Naive thymus-derived CD4-positive, alpha-beta T cell (primary cell): ENCODE data around the gene DHCR24. TPM values are rescaled to one million over a fixed set of nuclear protein-coding genes. Genes with fewer than 3 reads are reported as not detected.

Source experiments
- ATAC-seq: fragments of 150-1000 bp; cut with Tn5 transposase; 2 replicates; pipeline ENCODE4 v1.10.0; 2021; ENCODE audit warnings: mild to moderate bottlenecking, moderate library complexity
- CTCF ChIA-PET: fragments of 350-600 bp; sonication (Branson Sonifier 250); formaldehyde crosslinking; loops from one replicate; lab custom pipeline; 2021; ENCODE audit warnings: antibody characterized with exemption; lab: Charles Lee
- POLR2A ChIA-PET: fragments of 350-600 bp; sonication (Branson Sonifier 250); formaldehyde crosslinking; loops from one replicate; lab custom pipeline; 2021; ENCODE audit warnings: antibody characterized with exemption, inconsistent platforms; lab: Charles Lee
- DNase-seq, 9 donors: peaks; one replicate each; pipeline versions ENCODE4 v3.0.0 to v3.0.0-alpha.2; 2020 to 2022; ENCODE audit warnings: mixed read lengths in 1 of 9
- H3K27ac ChIP-seq: one replicate; pipeline ENCODE4 v1.7.0; 2013; ENCODE audit warnings: mild to moderate bottlenecking, low read depth, low read length, moderate library complexity
- H3K27me3 ChIP-seq, 2 donors: one replicate each; pipeline ENCODE4 v1.7.0; 2013; ENCODE audit warnings: low read length in 2 of 2, mild to moderate bottlenecking in 2 of 2, moderate library complexity in 2 of 2; ENCODE audit not compliant: control insufficient read depth in 2 of 2, insufficient read depth in 2 of 2
- H3K36me3 ChIP-seq, 3 experiments: 1 replicate in 2 of 3; 2 replicates in 1 of 3; pipeline ENCODE4 v1.7.0; 2013; ENCODE audit warnings: low read length in 3 of 3, mild to moderate bottlenecking in 3 of 3, moderate library complexity in 1 of 3; ENCODE audit not compliant: insufficient read depth in 3 of 3, control insufficient read depth in 2 of 3
- H3K4me1 ChIP-seq, 2 donors: one replicate each; pipeline ENCODE4 v1.7.0; 2013; ENCODE audit warnings: low read length in 2 of 2, mild to moderate bottlenecking in 2 of 2, moderate library complexity in 1 of 2; ENCODE audit not compliant: control insufficient read depth in 2 of 2, insufficient read depth in 2 of 2
- H3K4me3 ChIP-seq: 2 replicates; pipeline ENCODE4 v1.7.0; 2013; ENCODE audit warnings: mild to moderate bottlenecking, low read length
- H3K9me3 ChIP-seq, 3 experiments: 1 replicate in 2 of 3; 2 replicates in 1 of 3; pipeline ENCODE4 v1.7.0; 2013; ENCODE audit warnings: low read length in 3 of 3; ENCODE audit not compliant: control insufficient read depth in 2 of 3
- H3K27ac Mint-ChIP-seq, 9 donors: one replicate each; pipeline ENCODE4 v1.8.0; 2020 to 2022; ENCODE audit warnings: mixed read lengths in 9 of 9, mild to moderate bottlenecking in 8 of 9, moderate library complexity in 5 of 9, inconsistent platforms in 2 of 9
- H3K27me3 Mint-ChIP-seq, 5 donors: one replicate each; pipeline ENCODE4 v1.8.0; 2021 to 2022; ENCODE audit warnings: mixed read lengths in 5 of 5, mild to moderate bottlenecking in 1 of 5
- H3K36me3 Mint-ChIP-seq, 5 donors: one replicate each; pipeline ENCODE4 v1.8.0; 2020 to 2022; ENCODE audit warnings: mixed read lengths in 5 of 5, mild to moderate bottlenecking in 3 of 5, inconsistent platforms in 1 of 5
- H3K4me1 Mint-ChIP-seq, 7 donors: one replicate each; pipeline ENCODE4 v1.8.0; 2020 to 2022; ENCODE audit warnings: mixed read lengths in 7 of 7, mild to moderate bottlenecking in 3 of 7, inconsistent platforms in 1 of 7
- H3K4me3 Mint-ChIP-seq, 10 donors: one replicate each; pipeline ENCODE4 v1.8.0; 2020 to 2022; ENCODE audit warnings: mild to moderate bottlenecking in 10 of 10, mixed read lengths in 10 of 10, moderate library complexity in 6 of 10, inconsistent platforms in 2 of 10
- H3K9me3 Mint-ChIP-seq, 11 donors: one replicate each; pipeline ENCODE4 v1.8.0; 2020 to 2022; ENCODE audit warnings: mixed read lengths in 11 of 11, mild to moderate bottlenecking in 4 of 11, inconsistent platforms in 1 of 11, moderate library complexity in 1 of 11
- intact Hi-C, 2 donors: fragments of 100-400 bp; cut with micrococcal nuclease; formaldehyde crosslinking; loops; one replicate each; pipeline ENCODE4 v1.15.1; 2023
- polyA plus RNA-seq, 2 donors: library from polyadenylated mRNA; unstranded; fragments of 300-500 nt; fragmentation: Illumina TruSeq; gene quantifications; one replicate each; pipeline ENCODE4 v1.2.3, GENCODE V29; 2021
- total RNA-seq, 6 experiments: library from RNA in 5 of 6; stranded (reverse) in 5 of 6; gene quantifications; 1 replicate in 5 of 6; 2 replicates in 1 of 6; pipeline ENCODE4 v1.2.3 and lab custom pipeline; 2021 to 2026

The DHCR24 gene
- total and polyA plus RNA-seq, 7 experiments from 2014 or later: 2.7 to 103 (median 8.3) TPM

DNA sequence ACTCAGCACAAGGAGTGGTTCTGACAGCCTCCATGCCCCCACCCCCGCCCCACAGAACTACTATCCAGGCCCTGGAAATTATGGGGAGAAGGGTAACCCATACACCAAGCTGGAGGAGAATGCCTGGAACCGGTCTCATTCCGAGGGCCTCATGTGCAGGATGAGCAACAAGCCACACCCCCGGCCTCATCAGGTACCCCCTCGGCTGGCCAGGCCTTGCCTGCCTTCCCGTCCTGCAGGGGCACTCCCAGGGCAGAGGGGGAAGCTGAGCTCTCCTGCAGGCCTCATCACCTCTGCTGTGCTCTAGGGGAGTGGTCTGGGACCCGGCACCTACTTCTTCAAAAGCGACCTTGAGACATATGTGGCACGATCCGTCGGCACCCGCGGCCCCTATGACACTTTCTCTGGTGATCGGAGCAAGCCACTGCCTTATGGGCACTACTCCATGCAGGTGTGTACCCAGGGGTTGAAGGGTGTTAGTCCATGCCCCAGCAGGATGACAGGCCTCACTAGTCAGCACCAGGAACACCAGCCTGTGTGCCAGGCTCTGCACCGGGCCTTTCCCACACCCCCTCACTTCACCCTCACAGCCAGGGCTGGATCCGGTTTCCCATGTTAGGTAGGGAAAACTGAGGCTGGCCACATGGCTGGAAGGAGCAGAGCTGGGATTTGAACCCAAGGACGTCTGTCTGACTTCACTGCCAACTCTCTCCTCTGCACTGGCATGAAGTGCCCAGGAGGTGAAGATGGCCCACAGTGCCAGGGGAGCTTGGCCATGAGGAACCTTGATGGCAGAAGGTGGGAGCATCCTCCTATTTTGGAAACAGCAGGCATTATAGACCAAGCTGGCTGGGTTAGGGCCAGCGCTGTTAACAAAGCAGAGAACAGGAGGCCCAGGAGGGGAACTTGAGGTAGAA is 75.0 kb downstream of the DHCR24 start:
- ATAC-seq (no peak), DNase-seq (no peak)
- Histone ChIP-seq H3K27ac (no peak overlapping the region), H3K4me1 (peaks cover 0 to 10% of the 10 kb centered on the region in 2 donors), H3K4me3 (no peak overlapping the region), H3K27me3 (no peaks in the 10 kb centered on the region), H3K36me3 (no peaks in the 10 kb centered on the region), H3K9me3 (no peaks in the 10 kb centered on the region)
- POLR2A ChIA-PET: no interaction called here
- CTCF ChIA-PET: interaction anchor here (0.6 to 0.9 kb wide), 6 partner anchors 10 to 950 kb away, joined by 3 to 4 read pairs (median 3); no protein-coding TSS in a partner anchor
- Mint-ChIP-seq H3K27me3 (no peaks in the 10 kb centered on the region), H3K4me3 (no peak overlapping the region), H3K9me3 (peaks cover 0 to 2% (median 0%) of the 10 kb centered on the region in 11 donors), H3K27ac (no peak overlapping the region), H3K4me1 (peaks cover 0 to 22% (median 7%) of the 10 kb centered on the region in 7 donors), H3K36me3 (no peaks in the 10 kb centered on the region)
- intact Hi-C loops: no loop called here

DNA sequence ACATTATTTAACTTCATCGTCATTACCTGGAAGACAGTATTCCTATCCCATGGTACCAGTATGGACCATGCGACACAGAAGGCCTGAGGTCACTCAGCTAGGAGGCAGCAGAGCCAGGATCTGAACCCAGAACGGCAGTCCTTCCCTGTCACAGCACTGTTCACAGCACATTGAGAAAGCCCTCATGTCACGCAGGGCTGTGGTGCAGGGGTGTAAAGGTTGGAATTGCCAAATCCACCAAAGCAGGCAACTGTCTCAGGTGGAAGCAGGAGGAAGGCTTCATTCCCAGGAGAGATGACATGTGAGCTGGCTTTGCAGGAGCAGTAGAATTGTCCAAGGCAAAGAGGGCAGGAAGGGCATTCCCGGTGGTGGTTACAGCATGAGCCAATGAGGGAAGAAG is 75.9 kb downstream of the DHCR24 start:
- H3K4me1 ChIP-seq: peaks cover 0 to 11% of the 10 kb centered on the region in 2 donors
- Mint-ChIP-seq H3K27me3 (no peaks in the 10 kb centered on the region), H3K4me1 (peaks cover 0 to 29% (median 7%) of the 10 kb centered on the region in 7 donors), H3K9me3 (peaks cover 0 to 2% (median 0%) of the 10 kb centered on the region in 11 donors), H3K36me3 (no peaks in the 10 kb centered on the region), H3K27ac (peak overlapping the region in 1 of 9 donors; percentile 32), H3K4me3 (no peak overlapping the region)
- ChIA-PET POLR2A (no interaction called here), CTCF (interaction anchor here (0.6 to 0.8 kb wide), 2 partner anchors 743 to 746 kb away, joined by 3 to 10 read pairs; no protein-coding TSS in a partner anchor)
- H3K27me3 ChIP-seq: no peaks in the 10 kb centered on the region
- ATAC-seq (no peak), DNase-seq (no peak)
- no peaks in the 10 kb centered on the region for H3K36me3 ChIP-seq
- H3K27ac ChIP-seq: no peak overlapping the region
- H3K9me3 ChIP-seq: no peaks in the 10 kb centered on the region
- H3K4me3 ChIP-seq: no peak overlapping the region
- intact Hi-C loops: no loop called here

DNA sequence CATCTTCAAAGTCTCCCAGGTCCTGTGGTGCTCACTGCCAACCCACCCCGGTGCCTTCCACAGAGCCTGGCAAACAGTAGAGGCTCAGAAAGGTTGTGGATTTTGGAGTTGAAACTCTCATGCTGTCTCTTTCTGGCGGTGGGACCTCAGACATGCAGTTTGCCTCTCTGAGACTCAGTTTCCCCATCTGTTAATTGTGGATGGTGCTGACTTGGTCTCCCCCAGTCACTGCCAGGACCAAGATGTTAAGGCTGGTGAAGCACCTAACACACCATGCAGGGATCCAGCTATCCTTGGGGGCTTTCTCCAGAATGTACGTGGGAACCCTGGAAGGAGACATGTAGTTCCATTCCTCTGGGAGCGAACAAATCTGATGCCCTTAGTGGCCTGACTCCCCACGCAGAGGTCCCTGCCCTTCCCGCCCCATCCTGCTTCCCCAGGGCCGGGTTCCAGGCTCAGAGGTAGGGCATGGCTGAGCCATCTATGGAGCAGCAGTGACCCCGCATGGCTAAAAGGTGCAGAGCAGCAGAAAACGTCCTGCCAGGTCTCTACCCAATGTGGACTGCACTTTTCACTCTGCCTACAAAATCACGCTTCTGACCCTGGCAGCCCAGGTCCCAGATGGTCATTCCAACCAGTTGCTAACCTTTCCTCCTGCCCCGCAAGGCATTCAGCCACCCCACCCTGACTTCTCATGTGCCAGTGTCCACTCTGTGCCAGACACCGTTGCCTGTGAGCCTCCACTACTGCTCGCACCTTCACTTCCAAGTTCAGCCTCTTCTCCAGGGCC is 76.6 kb downstream of the DHCR24 start:
- Mint-ChIP-seq H3K9me3 (peaks cover 0 to 2% (median 0%) of the 10 kb centered on the region in 11 donors), H3K27me3 (no peaks in the 10 kb centered on the region)

DNA sequence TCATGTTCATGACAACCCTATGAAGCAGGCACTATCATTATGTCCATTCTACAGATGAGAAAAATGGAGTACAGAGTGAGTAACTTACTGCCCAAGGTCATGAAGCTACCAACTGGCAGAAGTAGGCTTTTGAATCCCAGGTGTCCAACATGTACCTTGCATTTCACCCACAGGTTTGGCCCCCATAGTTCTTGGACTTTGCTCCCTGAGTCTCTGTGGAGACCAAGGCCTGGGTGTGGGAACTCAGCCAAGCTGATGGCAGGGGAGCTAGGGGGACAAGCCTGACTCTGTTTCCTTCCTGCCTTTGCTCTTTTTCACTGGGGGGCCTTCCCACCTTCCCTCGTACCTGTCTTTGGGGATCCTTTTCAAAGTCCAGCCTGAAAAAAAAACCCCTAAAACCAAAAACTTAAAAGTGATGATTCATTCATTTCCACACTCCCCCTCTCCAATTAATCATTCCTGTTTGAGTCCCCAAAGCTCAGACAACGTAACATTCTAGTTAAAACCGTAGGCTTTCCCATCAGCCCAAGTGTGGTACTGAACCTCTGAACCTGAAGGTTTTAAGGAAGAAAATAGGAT is 77.4 kb downstream of the DHCR24 start:
- Mint-ChIP-seq H3K27me3 (no peaks in the 10 kb centered on the region), H3K27ac (peak overlapping the region in 1 of 9 donors; percentile 55), H3K4me3 (no peak overlapping the region), H3K9me3 (peaks cover 0 to 2% (median 0%) of the 10 kb centered on the region in 11 donors), H3K4me1 (peaks cover 0 to 36% (median 7%) of the 10 kb centered on the region in 7 donors), H3K36me3 (no peaks in the 10 kb centered on the region)
- intact Hi-C loops: loop anchor here (1.0 to 10.0 kb wide), 6 partner anchors 137 to 948 kb away; no protein-coding TSS in a partner anchor
- Histone ChIP-seq H3K36me3 (no peaks in the 10 kb centered on the region), H3K27ac (no peak overlapping the region), H3K9me3 (no peaks in the 10 kb centered on the region), H3K4me1 (peaks cover 3 to 13% of the 10 kb centered on the region in 2 donors), H3K4me3 (no peak overlapping the region), H3K27me3 (no peaks in the 10 kb centered on the region)
- ChIA-PET CTCF (interaction anchor here (1.0 to 1.9 kb wide), 5 partner anchors 9 to 310 kb away, joined by 4 to 10 read pairs (median 4); partner anchors contain the start of gene TTC22), POLR2A (interaction anchor here (0.6 kb wide), 1 partner anchor 9 kb away, joined by 3 read pairs; no protein-coding TSS in a partner anchor)
- DNase-seq (no peak), ATAC-seq (no peak)

More for the DNA sequence above, 76.6 kb downstream of the DHCR24 start:
- no peaks in the 10 kb centered on the region for H3K9me3 ChIP-seq
- CTCF ChIA-PET: interaction anchor here (1.0 to 1.9 kb wide), 5 partner anchors 9 to 311 kb away, joined by 4 to 10 read pairs (median 4); partner anchors contain the start of gene TTC22
- Mint-ChIP-seq H3K4me1 (peaks cover 0 to 29% (median 7%) of the 10 kb centered on the region in 7 donors), H3K27ac (no peak overlapping the region), H3K36me3 (no peaks in the 10 kb centered on the region), H3K4me3 (no peak overlapping the region)
- no peak overlapping the region for H3K27ac ChIP-seq
- DNase-seq: peak; percentile 11 to 69 (median 53)
- H3K36me3 ChIP-seq: no peaks in the 10 kb centered on the region
- H3K4me1 ChIP-seq: peaks cover 0 to 11% of the 10 kb centered on the region in 2 donors
- ATAC-seq: peak; percentile 69
- POLR2A ChIA-PET: interaction anchor here (0.6 kb wide), 1 partner anchor 10 kb away, joined by 3 read pairs; no protein-coding TSS in a partner anchor
- no peak overlapping the region for H3K4me3 ChIP-seq
- no peaks in the 10 kb centered on the region for H3K27me3 ChIP-seq
- intact Hi-C loops: loop anchor here (1.0 kb wide), 5 partner anchors 138 to 949 kb away; no protein-coding TSS in a partner anchor

DNA sequence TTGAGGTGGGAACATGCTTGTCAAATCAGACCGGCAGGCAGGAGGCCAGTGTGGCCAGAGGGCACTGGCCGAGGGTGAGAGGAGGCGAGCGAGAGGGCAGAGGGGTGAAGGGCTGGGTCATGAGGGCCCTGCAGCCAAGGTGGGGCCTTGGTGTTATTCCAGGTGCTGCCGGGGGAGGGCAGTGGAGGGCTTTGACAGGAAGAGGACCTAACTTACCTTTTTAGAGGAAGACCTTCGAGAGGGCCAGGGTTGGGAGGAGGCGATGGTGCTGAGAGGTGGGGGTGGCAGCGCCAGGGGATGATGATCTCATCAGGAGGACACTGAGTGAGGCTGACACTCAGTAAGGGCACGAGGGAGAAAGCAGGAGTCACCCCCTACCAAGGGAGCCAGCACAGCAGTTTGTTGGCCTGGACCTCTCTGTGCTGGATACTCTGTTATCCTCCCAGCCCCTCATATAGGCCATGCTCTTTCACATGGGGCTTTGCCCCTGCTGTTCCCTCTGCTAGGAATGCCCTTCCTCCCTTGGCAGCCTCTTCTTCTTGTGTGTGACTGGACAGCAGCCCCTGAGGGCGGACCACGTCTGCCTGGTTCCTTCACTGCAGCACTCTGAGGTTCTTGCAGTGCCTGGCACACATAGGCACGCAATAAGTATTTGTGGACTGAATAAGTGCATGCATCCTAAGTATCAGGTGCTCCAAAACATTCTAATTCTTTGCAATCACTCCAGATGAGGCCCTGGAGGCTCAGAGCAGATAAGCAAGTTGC is 78.4 kb downstream of the DHCR24 start:
- DNase-seq (no peak), ATAC-seq (no peak)
- ChIA-PET CTCF (interaction anchor here (1.5 to 1.9 kb wide), 3 partner anchors 8 to 134 kb away, joined by 4 to 10 read pairs (median 4); partner anchors contain the start of gene TTC22), POLR2A (no interaction called here)
- H3K4me3 Mint-ChIP-seq: peak overlapping the region in 1 of 10 donors; percentile 21
- no peak overlapping the region for H3K27ac ChIP-seq
- peaks cover 0 to 2% (median 0%) of the 10 kb centered on the region in 11 donors for H3K9me3 Mint-ChIP-seq
- intact Hi-C loops: loop anchor here in 1 of 2 donors (10.0 kb wide), 1 partner anchor 944 kb away; no protein-coding TSS in a partner anchor
- no peak overlapping the region for H3K4me3 ChIP-seq
- H3K4me1 ChIP-seq: peaks cover 7 to 20% of the 10 kb centered on the region in 2 donors
- peaks cover 6 to 45% (median 9%) of the 10 kb centered on the region in 7 donors for H3K4me1 Mint-ChIP-seq
- no peaks in the 10 kb centered on the region for H3K36me3 ChIP-seq
- no peaks in the 10 kb centered on the region for H3K27me3 Mint-ChIP-seq
- no peaks in the 10 kb centered on the region for H3K36me3 Mint-ChIP-seq
- H3K9me3 ChIP-seq: no peaks in the 10 kb centered on the region
- H3K27me3 ChIP-seq: no peaks in the 10 kb centered on the region
- peak overlapping the region in 2 of 9 donors; percentile 2 to 8 for H3K27ac Mint-ChIP-seq
